SW480 (cell line): ENCODE data around the gene FANCL.
"Not testable (repeated sequence)": the region's sequence is repeated elsewhere in the genome, so short reads cannot be mapped to it uniquely, and the experiment has no call there.

ENCODE experiments used
- DNase-seq: peaks from one replicate; pipeline ENCODE4 v3.0.0-alpha.2; 2016; ENCODE audit warnings: low spot score

FANCL gene

DNA sequence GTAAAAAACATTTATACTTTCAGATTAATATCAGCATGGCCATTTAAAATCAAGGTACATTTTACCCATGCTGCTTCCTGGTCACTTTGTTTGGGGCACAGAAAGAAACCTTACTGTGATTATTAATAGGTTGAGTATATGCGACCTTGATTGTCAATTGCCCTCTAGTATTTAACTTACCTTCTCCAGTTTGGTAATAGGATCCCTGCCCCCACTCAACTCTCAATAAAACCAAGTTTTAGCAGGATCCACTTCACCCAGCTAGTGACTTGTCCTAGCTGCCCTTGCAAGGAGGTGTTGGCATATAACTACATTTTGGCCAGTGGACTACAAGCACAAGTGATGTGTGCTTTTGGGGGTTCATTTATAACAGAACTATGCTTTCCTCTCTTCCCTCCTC, 34.3 kb downstream of the FANCL start:
- no peak for DNase-seq

DNA sequence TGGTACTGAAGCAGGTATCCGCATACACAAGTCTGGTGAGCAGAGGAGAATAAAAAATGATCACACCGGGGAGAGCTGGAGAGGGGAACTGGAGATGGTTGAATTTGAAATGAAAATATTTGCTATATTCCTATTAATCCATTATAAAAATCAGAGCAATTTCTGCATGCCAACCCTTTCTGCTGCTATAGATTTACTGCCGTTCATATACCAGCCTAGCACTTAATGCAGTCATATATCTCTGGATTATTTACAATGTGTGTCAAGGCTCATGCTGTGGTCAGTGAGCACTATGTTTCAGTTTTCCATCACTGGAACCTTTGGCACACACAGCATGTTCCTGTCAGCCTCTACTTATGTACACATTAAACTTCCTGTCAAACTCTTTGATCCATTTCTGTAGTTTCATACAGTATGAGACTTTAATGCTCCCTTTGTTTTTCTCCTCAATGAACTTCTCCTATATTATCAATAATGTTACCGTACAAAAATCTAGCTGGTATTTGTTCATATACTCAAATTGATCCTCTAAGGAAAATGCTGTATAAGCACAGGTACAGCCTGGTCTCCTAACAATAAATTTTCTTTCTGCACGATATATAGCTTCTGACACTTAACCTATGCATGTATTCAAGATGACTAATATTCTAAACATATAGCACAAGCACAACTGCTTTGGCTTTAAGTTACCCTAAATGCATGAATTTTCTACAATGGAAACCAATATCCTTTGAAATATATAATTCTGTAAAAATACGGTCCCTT, 36.7 kb downstream of the FANCL start:
- peak; percentile 28 for DNase-seq

DNA sequence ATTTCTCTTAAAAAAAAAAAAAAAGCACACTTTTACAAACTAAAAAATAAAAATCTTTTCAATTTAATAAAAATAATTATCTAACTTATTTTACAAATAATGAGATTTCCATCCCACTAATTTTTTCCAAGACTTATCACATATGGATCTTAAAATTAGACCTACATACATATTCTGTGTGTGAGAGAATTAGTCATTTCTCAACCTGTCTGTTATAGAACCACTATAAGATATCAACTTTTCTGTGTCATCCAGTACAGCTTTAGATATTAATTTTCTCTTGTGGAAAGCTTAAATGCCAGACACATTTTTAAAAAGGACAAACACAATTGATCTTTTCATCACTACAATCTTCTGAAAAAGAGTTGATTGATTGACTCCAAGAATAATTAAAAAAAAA, 38.1 kb downstream of the FANCL start:
- no peak for DNase-seq

DNA sequence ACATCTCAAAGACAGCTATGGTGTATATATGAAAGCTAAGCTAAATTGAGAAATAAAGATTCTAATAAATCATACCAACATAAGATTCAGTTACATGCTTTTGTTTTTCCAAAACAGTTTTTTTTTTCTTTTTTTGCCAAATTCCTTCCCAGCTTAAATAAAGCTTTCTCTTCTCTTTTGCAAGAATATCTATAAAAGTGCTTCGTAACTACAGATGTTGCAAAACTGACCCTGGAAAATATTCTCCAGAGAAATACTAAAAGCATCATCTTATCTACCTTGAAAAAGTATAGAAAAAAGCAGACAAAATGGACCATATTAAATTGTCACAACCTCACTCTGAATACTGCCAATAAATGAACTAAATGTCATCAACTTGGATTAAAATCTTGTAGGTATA, 38.7 kb downstream of the FANCL start:
- no peak for DNase-seq

DNA sequence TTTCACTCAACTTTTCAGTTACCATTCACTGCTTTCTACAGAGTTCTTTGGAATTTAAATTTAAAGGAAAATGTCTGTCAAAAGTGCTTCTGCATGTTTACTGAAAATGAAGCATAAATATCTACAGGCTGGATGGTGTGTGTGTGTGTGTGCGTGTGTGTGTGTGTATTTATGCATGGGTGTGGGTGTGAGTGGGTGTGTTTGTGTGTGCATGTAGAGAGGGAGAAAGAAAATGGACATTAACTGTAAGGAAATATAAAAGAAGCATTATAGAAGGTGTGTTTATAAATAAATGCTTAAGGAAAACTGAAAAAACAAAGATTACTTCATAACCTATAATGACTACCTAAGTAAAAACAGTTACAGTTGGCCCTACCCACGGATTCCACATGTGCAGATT, 43.2 kb downstream of the FANCL start:
- DNase-seq = no peak

DNA sequence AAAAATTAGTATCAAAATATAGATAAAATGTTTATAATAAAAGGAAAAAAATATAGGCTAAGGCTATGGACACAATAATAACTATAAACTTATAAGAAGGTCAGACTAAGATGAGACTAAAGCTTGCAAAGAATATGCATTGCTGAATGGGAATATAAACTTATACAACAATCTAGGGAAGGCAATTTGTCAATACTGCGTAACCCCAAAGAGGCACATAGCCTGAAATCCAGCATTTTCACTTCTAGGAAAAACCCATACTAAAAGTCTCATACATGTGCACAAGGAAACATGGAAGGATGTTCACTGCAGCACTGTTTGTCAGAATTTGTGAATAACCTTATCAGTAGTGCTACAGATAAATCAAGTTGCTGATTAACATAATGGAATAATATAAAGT, 45.5 kb downstream of the FANCL start:
- no peak for DNase-seq

DNA sequence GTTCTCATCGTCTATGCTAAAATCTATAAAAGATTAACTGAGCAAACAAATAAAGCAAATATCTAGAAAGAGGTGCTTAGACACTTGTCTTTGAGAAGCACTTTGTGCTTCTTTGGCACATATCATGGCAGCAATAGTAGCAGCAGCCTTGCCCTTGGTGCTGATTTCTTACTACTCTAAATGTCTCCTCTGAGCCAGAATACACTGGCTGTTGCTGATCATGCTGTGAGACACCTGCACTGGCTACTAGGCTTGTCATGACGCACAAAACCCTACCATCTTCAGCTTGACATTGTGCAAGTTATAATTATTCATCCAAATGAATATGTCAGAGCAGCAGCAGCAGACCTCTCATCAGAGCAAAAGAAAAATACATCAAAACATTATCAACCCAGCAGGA, 46.7 kb downstream of the FANCL start:
- DNase-seq = no peak

DNA sequence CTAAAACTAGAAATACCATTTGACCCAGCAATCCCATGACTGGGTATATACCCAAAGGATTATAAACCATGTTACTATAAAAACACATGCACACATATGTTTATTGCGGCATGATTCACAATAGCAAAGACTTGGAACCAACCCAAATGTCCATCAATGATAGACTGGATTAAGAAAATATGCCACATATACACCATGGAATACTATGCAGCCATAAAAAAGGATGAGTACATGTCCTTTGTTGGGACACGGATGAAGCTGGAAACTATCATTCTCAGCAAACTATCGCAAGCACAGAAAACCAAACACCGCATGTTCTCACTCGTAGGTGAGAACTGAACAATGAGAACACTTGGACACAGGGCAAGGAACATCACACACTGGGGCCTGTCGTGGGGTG, 54.1 kb downstream of the FANCL start:
- not testable (repeated sequence) for DNase-seq

DNA sequence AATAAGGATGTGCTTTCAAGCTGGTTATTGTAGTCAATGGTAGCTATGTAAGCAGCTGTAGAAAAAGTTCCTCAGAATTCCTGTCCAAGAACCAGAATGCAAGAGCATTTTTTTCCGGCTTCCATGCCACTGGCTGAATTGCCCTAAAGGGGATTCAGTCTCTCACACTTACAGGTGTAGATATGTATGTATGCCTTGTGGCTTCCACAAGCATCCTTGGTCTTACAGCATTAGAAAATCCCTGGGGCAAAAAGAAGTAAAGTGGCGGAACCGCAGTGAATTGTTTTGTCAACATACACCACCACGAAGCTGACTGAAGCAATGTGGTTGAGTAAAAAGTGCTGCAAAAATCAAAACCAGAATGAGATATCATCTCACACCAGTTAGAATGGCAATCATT, 54.6 kb downstream of the FANCL start:
- DNase-seq = no peak

DNA sequence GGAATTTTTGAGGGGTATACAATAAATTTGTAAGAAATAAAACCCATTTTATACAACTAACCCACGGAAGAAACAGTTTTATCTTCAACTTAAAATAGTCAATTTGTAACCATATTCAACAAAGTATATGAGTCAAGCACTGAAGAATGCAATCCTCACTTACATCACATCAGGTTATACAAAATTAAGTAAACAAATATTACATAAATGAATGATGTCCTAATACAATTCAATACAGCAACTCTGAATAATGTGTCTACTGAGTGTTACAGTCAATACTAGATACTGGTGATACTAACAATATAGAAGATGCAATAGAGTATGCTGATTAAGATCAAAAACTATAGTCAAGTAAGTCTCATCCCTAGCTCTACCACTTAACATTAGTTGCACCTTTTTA, 58.6 kb downstream of the FANCL start:
- no peak for DNase-seq

DNA sequence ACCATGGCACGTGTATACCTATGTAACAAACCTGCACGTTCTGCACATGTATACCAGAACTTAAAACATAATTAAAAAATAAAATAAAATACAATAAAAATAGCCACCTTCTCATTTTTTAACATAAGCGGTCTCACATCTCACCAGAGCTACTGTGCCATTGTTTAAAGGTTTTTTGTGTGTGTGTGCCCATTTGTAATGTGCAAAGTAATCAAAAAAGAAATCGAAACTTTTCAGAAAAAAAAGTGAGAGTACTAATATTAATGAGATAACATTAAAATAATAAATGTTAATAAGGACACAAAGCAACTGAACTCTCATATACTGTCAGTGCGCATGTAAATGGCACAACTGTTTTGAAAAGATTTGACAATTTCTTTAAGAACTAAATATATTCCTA, 60.5 kb downstream of the FANCL start:
- DNase-seq = no peak

DNA sequence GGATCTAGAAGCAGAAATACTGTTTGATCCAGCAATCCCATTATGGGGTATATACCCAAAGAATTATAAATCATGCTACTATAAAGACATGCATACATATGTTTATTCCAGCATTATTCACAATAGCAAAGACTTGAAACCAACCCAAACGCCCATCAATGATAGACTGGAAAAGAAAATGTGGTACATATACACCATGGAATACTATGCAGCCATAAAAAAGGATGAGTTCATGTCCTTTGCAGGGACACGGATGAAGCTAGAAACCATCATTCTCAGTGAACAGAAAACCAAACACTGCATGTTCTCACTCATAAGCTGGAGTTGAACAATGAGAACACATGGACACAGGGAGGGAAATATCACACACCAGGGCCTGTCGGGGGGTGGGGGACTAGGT, 61.0 kb downstream of the FANCL start:
- not testable (repeated sequence) for DNase-seq

DNA sequence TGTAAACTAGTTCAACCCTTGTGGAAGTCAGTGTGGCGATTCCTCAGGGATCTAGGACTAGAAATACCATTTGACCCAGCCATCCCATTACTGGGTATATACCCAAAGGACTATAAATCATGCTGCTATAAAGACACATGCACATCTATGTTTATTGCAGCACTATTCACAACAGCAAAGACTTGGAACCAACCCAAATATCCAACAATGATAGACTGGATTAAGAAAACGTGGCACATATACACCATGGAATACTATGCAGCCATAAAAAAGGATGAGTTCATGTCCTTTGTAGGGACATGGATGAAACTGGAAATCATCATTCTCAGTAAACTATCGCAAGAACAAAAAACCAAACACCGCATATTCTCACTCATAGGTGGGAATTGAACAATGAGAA, 63.9 kb downstream of the FANCL start:
- not testable (repeated sequence) for DNase-seq

DNA sequence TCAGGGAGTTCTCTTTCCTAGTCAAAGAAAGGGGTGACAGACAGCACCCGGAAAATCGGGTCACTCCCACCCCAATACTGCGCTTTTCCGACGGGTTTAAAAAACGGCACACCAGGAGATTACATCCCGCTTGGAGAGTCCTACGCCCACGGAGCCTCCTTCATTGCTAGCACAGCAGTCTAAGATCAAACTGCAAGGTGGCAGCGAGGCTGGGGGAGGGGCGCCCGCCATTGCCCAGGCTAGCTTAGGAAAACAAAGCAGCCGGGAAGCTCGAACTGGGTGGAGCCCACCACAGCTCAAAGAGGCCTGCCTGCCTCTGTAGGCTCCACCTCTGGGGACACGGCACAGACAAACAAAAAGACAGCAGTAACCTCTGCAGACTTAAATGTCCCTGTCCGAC, 69.3 kb downstream of the FANCL start:
- not testable (repeated sequence) for DNase-seq

DNA sequence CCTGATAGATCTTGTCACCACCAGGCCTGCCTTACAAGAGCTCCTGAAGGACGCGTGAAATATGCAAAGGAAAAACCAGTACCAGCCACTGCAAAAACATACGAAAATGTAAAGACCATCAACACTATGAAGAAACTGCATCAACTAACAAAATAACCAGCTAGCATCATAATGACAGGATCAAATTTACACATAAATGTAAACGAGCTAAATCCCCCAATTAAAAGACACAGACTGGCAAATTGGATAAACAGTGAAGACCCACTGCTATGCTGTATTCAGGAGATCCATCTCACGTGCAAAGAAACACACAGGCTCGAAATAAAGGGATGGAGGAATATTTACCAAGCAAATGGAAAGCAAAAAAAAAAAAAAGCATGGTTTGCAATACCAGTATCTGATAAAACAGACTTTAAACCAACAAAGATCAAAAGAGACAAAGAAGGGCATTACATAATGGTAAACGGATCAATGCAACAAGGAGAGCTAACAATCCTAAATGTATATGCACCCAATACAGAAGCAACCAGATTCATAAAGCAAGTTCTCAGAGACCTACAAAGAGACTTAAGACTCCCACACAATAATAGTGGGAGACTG, 70.7 kb downstream of the FANCL start:
- DNase-seq = not testable (repeated sequence)

DNA sequence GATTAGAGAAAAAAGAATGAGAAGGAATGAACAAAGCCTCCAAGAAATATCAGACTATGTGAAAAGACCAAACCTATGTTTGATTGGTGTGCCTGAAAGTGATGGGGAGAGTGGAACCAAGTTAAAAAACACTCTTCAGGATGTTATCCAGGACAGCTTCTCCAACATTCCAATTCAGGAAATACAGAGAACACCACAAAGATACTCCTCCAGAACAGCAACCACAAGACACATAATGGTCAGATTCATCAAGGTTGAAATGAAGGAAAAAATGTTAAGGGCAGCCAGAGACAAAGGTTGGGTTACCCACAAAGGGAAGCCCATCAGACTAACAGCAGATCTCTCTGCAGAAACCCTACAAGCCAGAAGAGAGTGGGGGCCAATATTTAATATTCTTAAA, 71.3 kb downstream of the FANCL start:
- not testable (repeated sequence) for DNase-seq

DNA sequence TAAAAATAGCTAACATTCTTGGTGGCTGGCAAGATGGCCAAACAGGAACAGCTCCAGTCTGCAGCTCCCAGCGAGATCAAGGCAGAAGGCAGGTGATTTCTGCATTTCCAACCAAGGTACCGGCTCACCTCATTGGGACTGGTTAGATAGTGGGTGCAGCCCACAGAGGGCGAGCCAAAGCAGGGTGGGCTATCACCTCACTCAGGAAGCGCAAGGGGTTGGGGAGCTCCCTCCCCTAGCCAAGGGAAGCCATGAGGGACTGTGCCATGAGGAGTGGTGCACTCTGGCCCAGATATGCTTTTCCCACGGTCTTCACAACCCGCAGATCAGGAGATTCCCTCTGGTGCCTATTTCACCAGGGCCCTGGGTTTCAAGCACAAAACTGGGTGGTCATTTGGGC, 73.0 kb downstream of the FANCL start:
- not testable (repeated sequence) for DNase-seq

DNA sequence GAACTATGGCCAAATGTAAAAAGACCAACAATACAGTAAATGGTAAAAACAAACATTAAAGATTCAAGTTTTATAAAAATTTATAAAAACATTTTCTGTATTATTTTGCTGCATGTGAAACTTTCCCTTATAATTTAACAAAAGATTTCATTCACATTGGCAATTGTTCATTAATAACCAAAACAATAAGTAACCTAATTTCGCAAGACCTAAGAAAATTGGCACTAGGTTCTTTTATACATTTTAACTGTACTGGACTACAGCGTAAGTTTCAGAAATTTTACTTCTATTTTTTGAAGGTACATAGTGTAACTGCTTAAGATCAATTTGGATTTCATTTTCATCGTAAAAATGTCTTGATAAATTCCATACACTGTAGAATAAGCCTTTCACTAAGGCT, 77.2 kb downstream of the FANCL start:
- DNase-seq = no peak

DNA sequence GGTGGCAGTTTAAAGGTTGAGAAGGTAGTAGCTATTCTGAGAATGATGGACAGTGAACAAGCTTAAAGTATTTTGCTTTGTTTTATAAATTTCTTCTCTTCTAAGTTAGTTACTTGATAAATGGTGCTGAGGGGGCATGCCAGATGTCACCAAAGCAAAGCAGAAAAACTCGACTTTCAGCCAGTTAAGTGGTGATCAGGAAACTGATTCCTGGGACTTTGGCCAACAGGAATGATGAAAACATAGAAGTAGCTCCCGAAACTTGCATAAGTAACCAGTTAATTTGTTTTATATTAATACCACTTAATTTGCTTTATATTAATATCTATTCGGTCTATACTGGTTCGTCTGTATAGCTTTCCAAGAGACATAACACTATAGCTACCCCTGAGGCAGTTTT, 82.6 kb downstream of the FANCL start:
- no peak for DNase-seq

DNA sequence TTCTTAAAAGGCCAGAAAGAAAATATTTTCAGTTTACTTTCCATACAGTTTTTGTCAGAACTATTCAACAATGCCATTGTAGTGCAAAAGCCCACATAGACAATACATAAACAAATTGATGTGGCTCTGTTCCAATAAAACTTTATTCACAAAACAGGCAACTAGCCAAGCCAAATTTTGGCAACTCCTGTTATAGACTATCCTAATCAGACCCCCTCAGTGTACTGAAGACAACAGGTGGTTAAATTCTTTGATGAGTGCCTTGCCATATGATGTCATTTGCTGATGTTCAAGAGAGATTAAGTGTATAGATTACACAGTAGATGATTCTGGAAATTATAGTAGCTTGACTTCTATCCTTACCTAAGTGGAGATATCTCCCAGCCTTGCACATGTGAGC, 83.4 kb downstream of the FANCL start:
- DNase-seq = no peak

DNA sequence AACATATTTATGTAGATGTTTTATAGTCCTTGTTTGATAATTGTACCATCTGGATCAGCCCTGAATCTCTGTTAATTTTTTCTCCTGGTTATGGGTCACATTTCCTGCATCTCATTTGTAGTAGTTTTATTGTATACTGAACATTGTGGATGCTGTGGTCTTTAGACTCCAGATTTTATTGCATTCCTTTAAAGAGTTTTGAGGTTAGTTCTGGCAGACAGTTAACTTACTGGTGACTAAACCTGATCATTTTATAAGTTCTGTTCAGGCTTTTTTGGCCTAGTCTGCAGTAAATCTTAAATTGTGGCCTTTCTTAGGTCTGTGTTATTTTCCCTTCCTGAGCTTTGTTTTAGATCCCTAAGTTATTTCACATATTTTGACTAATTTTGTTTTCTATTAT, 84.3 kb downstream of the FANCL start:
- DNase-seq = no peak

DNA sequence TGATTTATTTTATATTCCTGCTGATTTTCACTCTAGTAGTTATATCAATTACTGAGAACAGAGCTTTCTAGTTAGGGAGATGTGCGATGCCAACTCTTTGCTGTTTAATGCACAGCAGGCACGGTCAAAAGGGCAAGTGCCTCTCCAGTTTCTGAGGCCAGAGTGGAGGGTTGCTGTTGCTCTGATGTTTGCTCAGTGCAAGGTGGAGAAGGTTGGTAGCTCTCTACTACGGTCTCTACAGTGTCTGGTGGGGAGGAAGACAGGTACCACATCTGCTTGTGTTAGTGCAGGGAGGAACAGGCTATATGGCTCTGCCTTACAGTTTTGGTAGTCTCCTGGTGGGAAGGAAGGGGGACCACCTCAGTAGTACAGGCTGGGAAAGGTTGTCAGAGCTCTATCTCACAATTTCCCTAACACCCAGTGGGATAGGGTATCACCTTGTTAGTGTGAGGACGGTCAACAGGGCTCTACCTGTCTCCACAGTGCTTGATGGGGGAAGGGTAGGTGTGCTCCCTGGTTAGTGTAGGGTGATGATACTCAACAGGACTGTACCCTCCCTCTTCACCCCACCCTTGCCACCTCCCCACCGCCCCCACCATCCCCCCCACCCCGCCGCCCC, 85.9 kb downstream of the FANCL start:
- no peak for DNase-seq

DNA sequence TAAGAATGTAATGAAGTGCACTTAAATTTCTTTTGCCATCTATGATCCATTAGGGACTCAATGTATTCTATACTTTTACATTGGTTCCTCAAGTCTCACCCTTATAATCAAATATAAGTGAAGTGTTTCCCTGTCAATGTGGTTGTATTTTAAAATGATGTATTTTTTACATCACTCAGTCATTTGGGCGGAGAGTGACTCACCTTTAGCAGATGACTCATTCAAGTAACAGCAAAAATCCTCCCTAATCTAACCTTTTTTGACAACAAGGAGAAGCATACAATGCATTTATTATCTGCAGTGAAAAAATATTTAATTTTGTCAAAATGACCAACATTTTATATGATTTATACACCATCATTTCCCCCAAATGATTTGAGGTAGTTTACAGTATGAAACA, 94.4 kb downstream of the FANCL start:
- DNase-seq = peak; percentile 13

DNA sequence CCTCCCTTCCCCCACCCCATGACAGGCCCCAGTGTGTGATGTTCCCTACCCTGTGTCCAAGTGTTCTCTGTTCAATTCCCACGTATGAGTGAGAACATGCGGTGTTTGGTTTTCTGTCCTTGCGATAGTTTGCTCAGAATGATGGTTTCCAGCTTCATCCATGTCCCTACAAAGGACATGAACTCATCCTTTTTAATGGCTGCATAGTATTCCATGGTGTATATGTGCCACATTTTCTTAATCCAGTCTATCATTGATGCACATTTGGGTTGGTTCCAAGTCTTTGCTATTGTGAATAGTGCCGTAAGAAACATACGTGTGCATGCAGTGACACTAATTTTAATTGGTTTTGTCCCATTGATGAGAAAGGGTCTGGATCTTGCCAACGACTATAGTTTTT, 95.4 kb downstream of the FANCL start:
- DNase-seq = not testable (repeated sequence)
